Right lobe of liver (tissue), 4 donors: Measurements from ENCODE around the gene CFAP99.

ENCODE experiments used
- POLR2A ChIP-seq: fragments of 450-650 bp; IDR thresholded peaks from one replicate; pipeline ENCODE4 v1.6.1; 2017; ENCODE audit warnings: antibody characterized with exemption, mild to moderate bottlenecking
- TF ChIP-seq, protein P1 (sequence below), 4 donors: fragments of 200-600 bp in 3 of 4; fragments of 450-650 bp in 1 of 4; IDR thresholded peaks; one replicate each; pipeline versions ENCODE4 v1.5.1 to v1.8.0; 2016 to 2022; ENCODE audit warnings: antibody characterized with exemption in 4 of 4, mild to moderate bottlenecking in 2 of 4
- donor health status: DM: no; HTN: no; CAD: no.
- donor health status: DM: no; HTN: no; CAD: no.
- donor health status: DM: no; HTN: yes; CAD: no.

GRCh38 chr4:2461246-2461960 is 42.6 kb downstream of the CFAP99 start:
- TF ChIP-seq, protein P1, sequence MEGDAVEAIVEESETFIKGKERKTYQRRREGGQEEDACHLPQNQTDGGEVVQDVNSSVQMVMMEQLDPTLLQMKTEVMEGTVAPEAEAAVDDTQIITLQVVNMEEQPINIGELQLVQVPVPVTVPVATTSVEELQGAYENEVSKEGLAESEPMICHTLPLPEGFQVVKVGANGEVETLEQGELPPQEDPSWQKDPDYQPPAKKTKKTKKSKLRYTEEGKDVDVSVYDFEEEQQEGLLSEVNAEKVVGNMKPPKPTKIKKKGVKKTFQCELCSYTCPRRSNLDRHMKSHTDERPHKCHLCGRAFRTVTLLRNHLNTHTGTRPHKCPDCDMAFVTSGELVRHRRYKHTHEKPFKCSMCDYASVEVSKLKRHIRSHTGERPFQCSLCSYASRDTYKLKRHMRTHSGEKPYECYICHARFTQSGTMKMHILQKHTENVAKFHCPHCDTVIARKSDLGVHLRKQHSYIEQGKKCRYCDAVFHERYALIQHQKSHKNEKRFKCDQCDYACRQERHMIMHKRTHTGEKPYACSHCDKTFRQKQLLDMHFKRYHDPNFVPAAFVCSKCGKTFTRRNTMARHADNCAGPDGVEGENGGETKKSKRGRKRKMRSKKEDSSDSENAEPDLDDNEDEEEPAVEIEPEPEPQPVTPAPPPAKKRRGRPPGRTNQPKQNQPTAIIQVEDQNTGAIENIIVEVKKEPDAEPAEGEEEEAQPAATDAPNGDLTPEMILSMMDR (IDR thresholded peaks at IDR 0.05): no peak
- no peak for TF ChIP-seq POLR2A
